GM20000 (cell line): ENCODE results near the gene ANO10.

ENCODE experiments used
- DNase-seq: peaks from one replicate; pipeline ENCODE4 v3.0.0; 2012; ENCODE audit warnings: low spot score
- CTCF ChIP-seq: IDR thresholded peaks from 2 replicates; pipeline ENCODE4 v1.5.1; 2012; ENCODE audit warnings: mild to moderate bottlenecking, control low read depth; ENCODE audit errors: extremely low read depth, missing control alignments

Gene ANO10

DNA sequence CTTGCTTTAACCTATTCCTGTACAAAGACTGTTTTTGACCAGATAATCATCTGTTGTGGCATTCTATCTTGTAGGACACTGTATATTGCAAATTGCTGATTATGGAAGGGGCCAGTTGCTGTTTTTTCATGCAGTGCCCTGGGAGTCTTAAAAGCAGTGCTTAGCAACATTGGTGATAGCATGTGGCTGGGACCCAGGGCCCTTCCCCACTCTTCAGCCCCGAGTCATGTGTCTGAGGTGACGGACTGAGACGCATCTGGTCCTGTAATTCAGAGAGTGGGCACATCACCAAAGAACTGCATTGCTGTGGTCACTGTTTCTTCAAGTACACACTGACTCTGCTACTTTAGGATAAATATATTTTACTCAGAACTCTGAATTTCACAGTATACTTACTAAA is 272.1 kb downstream of the ANO10 start:
- no peak for DNase-seq
- TF ChIP-seq CTCF: no peak

DNA sequence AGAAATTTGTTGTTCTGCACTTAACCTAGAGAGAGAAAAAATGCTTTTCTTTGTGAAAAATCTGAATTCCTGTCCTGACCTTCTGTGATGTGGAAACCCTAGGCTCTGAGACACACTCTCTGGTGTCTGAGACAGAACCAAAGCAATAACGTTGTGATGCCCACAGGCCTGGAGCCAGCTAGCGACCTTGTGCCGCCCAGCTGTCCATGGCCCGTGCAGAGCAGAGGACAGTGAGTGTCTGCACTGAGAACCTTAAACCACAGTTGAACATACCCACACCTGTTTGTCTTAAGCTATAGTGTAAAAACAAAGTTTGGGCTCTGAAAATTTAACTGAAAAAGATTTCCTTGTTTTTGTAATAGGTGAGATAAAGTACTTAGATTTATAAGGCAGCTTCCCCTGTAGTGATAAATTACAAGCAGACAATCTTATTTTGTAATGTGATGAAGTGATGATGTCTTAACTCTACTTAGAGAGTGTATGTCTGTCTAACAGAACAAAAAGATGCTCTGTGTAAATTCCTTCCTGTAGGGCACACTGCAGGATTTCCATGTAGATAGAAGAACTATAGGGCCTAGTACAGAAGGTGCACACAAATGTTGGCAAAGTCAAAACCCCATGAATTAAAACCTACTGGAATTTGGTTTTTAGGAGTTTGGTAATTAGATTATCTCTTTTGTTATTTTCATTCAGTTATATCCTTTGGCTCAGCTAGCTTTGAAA is 272.8 kb downstream of the ANO10 start:
- DNase-seq: no peak
- TF ChIP-seq CTCF: no peak

GRCh38 chr3:43348350-43348749 is 273.5 kb downstream of the ANO10 start:
- TF ChIP-seq CTCF: no peak
- DNase-seq: no peak

DNA sequence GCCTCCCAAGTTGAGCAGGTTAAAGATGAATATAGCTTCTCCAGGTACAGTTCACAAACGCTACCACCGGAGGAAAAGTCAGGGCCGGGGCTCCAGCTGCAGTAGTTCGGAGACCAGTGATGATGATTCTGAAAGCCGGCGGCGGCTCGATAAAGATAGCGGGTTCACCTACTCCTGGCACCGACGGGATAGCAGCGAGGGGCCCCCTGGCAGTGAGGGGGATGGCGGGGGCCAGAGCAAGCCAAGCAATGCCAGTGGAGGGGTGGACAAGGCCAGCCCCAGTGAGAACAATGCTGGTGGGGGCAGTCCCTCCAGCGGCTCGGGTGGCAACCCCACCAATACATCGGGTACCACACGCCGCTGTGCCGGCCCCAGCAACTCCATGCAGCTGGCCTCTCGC is 274.0 kb downstream of the ANO10 start:
- no peak for TF ChIP-seq CTCF
- no peak for DNase-seq

GRCh38 chr3:43346978-43347749 is 274.6 kb downstream of the ANO10 start:
- DNase-seq: no peak
- no peak for TF ChIP-seq CTCF

DNA sequence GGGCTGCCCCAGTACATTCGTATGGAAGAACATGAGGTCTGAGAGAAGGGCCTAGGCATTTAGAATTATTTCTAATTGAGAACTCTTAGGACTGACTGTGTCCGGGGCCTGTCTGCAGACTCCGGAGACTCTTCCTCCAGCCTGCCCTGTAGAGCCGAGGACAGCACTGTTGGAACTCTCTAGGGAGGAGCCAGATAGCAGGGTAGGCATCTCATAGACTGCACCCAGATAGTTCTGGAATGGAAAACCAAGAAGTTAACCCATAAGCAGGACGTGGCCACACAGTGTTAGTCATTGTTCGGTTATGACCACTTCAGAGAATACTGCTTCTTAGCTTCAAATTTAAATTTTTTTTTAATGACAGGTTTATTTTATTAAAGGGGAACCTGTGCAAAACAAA is 275.9 kb downstream of the ANO10 start:
- no peak for DNase-seq
- no peak for TF ChIP-seq CTCF

DNA sequence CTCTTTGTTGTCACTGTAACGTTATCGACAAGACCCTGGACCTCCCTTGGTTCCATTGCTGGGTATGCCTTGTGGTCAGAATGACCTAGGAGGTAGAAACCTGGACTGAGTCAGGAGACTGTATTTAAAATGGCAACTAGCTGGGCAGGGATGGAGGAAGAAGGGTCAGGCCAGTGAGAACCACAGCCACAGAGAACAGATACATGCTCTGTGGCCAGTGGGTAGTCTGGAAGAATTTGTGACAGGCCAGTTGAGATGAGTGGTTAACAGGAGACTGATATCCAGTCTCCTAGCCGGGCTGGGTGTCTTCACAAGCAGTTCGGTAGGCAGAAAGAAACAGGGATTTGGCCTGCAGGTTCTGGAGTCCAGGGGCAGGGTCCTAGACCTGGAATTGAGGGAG is 276.6 kb downstream of the ANO10 start:
- TF ChIP-seq CTCF: no peak
- no peak for DNase-seq
